Measurements from ENCODE around the gene DLG2. TPM values are rescaled to one million over a fixed set of nuclear protein-coding genes. Genes with fewer than 3 reads are reported as not detected.
A peak's percentile ranks its signal among the peaks of the same experiment; 100 is the strongest.
"Not testable (repeated sequence)": the region's sequence is repeated elsewhere in the genome, so short reads cannot be mapped to it uniquely, and the experiment has no call there.

The DLG2 gene
- total RNA-seq, 1 donor from 2014 or later, result 0.26 TPM

DNA sequence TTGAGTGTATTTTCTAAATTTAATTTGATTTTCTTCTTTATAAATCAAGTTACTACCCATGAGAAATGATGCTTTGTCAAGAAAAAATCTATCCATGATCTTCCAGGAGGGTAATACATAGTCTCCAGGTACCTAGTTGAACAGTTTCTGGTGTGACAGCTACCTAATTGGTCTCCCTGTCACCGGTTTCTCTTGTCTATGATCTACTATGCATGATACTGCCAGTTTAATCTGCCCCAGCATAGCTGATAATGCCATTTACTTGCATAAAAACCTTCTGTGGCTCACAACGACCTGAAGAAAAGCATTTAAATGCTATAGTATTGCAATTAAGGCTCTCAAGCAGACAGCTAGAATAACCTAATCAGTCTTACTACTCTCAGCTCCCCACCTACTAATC, 349.5 kb downstream of the DLG2 start:
- no peak for FAIRE-seq
- H3K36me3 ChIP-seq (ENCODE audit: control insufficient read depth, insufficient read depth, low read length), result no peaks in the 10 kb centered on the region
- no peaks in the 10 kb centered on the region for H3K27me3 ChIP-seq (ENCODE audit: control insufficient read depth, insufficient read depth, low read length)
- TF ChIP-seq, protein P1, sequence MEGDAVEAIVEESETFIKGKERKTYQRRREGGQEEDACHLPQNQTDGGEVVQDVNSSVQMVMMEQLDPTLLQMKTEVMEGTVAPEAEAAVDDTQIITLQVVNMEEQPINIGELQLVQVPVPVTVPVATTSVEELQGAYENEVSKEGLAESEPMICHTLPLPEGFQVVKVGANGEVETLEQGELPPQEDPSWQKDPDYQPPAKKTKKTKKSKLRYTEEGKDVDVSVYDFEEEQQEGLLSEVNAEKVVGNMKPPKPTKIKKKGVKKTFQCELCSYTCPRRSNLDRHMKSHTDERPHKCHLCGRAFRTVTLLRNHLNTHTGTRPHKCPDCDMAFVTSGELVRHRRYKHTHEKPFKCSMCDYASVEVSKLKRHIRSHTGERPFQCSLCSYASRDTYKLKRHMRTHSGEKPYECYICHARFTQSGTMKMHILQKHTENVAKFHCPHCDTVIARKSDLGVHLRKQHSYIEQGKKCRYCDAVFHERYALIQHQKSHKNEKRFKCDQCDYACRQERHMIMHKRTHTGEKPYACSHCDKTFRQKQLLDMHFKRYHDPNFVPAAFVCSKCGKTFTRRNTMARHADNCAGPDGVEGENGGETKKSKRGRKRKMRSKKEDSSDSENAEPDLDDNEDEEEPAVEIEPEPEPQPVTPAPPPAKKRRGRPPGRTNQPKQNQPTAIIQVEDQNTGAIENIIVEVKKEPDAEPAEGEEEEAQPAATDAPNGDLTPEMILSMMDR (IDR thresholded peaks at IDR 0.05; ENCODE audit: insufficient read depth, low read length, severe bottlenecking), result no peak
- no peak for DNase-seq (ENCODE audit: low read depth)
- H3K4me3 ChIP-seq (ENCODE audit: low read depth, low read length), result no peak overlapping the region

DNA sequence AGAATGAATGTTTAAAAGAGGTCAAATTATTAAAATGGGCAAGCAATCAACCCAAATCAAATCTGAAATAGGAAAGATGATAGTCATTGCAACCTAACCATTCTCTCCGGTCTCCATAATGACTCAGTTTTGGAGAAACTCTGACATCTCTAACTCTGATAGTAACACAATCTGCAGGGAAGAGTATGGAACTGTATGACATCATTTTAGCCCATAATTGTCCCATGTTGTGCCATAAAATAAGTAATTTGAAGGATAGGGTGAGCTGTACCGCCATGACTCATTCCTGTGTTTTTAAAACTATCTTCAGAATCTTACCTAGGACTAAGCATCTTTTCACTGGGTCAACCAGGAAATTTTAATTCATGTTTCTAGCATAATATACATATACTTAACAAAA, 350.8 kb downstream of the DLG2 start:
- no peak for DNase-seq (ENCODE audit: low read depth)
- FAIRE-seq, result no peak
- TF ChIP-seq, protein P1 (IDR thresholded peaks at IDR 0.05; ENCODE audit: insufficient read depth, low read length, severe bottlenecking), result no peak
- H3K4me3 ChIP-seq (ENCODE audit: low read depth, low read length), result no peak overlapping the region
- no peaks in the 10 kb centered on the region for H3K27me3 ChIP-seq (ENCODE audit: control insufficient read depth, insufficient read depth, low read length)
- H3K36me3 ChIP-seq (ENCODE audit: control insufficient read depth, insufficient read depth, low read length), result no peaks in the 10 kb centered on the region

DNA sequence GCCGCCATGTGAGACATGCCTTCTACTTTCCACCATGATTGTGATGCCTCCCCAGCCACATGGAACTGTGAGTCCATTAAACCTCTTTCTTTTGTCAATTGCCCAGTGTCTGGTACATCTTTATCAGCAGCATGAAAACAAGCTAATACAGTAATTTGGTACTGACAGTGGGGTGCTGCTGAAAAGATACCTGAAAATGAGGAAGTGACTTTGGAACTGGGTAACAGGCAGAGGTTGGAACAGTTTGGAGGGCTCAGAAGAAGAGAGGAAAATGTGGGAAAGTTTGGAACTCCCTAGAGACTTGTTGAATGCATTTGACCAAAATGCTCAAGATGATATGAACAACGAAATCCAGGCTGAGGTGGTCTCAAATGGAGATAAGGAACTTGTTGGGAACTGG, 356.8 kb downstream of the DLG2 start:
- DNase-seq (ENCODE audit: low read depth); H3K4me3 ChIP-seq (ENCODE audit: low read depth, low read length); H3K36me3 ChIP-seq (ENCODE audit: control insufficient read depth, insufficient read depth, low read length); H3K27me3 ChIP-seq (ENCODE audit: control insufficient read depth, insufficient read depth, low read length); FAIRE-seq: not testable (repeated sequence)

DNA sequence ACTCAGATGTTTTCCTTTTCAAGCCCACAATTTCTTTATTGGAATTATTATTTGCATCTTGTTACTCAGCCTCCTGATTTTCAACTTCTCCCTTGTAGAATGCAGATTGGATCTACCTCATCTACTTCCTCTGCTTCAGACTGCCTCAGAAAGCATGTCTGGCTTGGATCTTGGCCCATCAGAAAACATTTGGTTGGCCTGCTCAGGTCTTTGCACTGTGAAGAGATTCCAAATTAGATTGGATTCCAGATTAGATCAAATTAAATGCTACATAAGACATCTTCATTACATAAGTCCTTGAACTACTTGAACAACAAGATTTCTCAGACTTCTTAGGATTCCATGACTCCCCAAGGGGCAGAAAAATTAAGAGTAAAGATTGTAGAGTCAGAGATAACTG, 358.0 kb downstream of the DLG2 start:
- H3K4me3 ChIP-seq (ENCODE audit: low read depth, low read length), result no peak overlapping the region
- H3K27me3 ChIP-seq (ENCODE audit: control insufficient read depth, insufficient read depth, low read length), result no peaks in the 10 kb centered on the region
- H3K36me3 ChIP-seq (ENCODE audit: control insufficient read depth, insufficient read depth, low read length), result no peaks in the 10 kb centered on the region
- TF ChIP-seq, protein P1 (IDR thresholded peaks at IDR 0.05; ENCODE audit: insufficient read depth, low read length, severe bottlenecking), result no peak
- FAIRE-seq (no peak), DNase-seq (ENCODE audit: low read depth) (no peak)

DNA sequence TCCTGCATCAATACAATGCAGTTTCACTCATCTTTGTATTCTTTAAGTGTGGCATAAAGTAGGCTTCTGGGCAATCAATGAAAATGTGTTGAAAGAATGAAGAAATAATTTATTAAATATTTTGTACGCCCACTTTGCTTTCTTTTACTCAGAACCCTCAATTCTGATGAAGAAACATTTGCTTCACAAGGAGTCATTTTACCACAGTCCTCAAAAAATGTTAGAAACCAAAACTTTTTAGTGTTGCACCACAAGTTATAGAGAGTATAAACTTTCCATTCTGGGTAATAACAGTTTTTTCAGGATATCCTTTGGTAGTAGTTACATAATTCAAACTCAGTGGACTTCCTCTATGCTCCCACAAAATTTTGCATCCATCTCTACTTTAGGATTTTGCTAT, 360.5 kb downstream of the DLG2 start:
- no peak for DNase-seq (ENCODE audit: low read depth)
- no peaks in the 10 kb centered on the region for H3K27me3 ChIP-seq (ENCODE audit: control insufficient read depth, insufficient read depth, low read length)
- no peaks in the 10 kb centered on the region for H3K36me3 ChIP-seq (ENCODE audit: control insufficient read depth, insufficient read depth, low read length)
- no peak overlapping the region for H3K4me3 ChIP-seq (ENCODE audit: low read depth, low read length)
- FAIRE-seq, result no peak
- TF ChIP-seq, protein P1 (IDR thresholded peaks at IDR 0.05; ENCODE audit: insufficient read depth, low read length, severe bottlenecking), result no peak

DNA sequence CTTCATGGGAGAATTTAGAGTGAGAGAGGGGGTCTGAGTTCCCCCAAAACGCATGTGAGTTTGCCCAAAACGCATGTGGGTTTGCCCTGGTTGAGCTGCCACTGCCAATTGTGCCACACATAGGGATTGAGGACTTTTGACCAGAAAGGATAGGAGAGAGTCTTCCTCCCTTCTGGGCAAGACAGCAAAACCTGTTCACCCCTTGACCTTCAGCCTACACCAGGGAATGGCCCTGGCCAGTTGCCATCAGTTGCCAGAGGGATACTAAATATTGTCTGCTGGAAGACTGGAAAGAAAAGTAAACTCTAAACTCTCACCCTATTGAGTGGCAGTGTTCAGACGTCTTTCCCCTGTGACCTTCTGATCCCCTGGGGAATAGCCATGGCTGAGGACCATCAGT, 363.8 kb downstream of the DLG2 start:
- H3K4me3 ChIP-seq (ENCODE audit: low read depth, low read length), result no peak overlapping the region
- TF ChIP-seq, protein P1 (IDR thresholded peaks at IDR 0.05; ENCODE audit: insufficient read depth, low read length, severe bottlenecking), result no peak
- peak; percentile 7 for FAIRE-seq

More for the DNA sequence above, 363.8 kb downstream of the DLG2 start:
- Histone ChIP-seq H3K27me3 (ENCODE audit: control insufficient read depth, insufficient read depth, low read length) (no peaks in the 10 kb centered on the region), H3K36me3 (ENCODE audit: control insufficient read depth, insufficient read depth, low read length) (no peaks in the 10 kb centered on the region)
- no peak for DNase-seq (ENCODE audit: low read depth)

Measured in bronchial epithelial cell (primary cell).